Measurements from ENCODE around the gene NINJ2. TPM values are rescaled to one million over a fixed set of nuclear protein-coding genes. Genes with fewer than 3 reads are reported as not detected.

NINJ2 gene
- total RNA-seq, 1 experiment from 2014 or later: 1.8 TPM

DNA sequence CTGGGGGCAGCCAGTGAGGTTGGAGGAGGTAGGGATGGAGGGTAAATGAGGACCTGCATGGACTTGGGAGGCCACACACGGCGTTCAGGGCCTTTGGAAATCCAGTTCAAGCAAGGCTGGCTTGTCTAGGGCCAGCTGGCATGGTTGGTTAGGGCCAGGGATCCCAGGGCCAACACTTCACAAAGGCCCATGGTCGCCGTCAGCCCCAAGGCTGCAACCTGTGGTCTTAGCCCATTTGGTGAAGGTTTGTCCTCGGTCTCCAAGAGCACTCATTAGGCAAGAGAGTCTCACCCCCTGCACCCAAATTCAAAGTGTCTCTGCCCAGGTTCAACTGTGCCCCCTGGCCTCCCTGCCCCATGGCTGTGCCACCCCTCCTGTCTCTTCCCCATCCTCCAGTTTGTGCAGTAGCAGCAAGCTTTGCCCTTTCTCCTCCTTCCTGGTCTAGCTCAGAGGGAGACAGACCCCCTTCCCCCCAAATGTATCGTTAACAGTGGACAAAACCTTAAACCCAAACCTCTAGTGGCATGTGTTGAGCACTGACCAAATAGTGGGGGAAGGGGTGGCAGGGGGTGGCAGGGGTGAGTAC is 94.1 kb downstream of the NINJ2 start:
- peak overlapping the region; percentile 80; the same call in 1 of the 2 replicates for H3K4me3 ChIP-seq (ENCODE audit: low read length)

GRCh38 chr12:568486-568885 is 94.8 kb downstream of the NINJ2 start:
- H3K79me2 ChIP-seq (ENCODE audit: low read length): no peaks in the 10 kb centered on the region
- no peak for DNase-seq
- H3K9me2 ChIP-seq (replicated peaks; ENCODE audit: insufficient read depth, low read length): no peaks in the 10 kb centered on the region
- H3K9me3 ChIP-seq (ENCODE audit: low read length): no peaks in the 10 kb centered on the region
- no peak overlapping the region for H3K4me3 ChIP-seq (ENCODE audit: low read length)
- no peak overlapping the region for H3K4me2 ChIP-seq (ENCODE audit: low read depth, low read length, poor library complexity, severe bottlenecking)
- H3K27ac ChIP-seq (ENCODE audit: low read length): no peak overlapping the region
- no peaks in the 10 kb centered on the region for H4K20me1 ChIP-seq (ENCODE audit: insufficient read depth, low read depth, low read length)
- H3K9ac ChIP-seq (ENCODE audit: low read length): peak overlapping the region; percentile 31; the same call in 1 of the 2 replicates
- H3K4me1 ChIP-seq (ENCODE audit: low read length): peaks cover 16% of the 10 kb centered on the region
- H3K27me3 ChIP-seq (ENCODE audit: low read length): no peaks in the 10 kb centered on the region
- H2AFZ ChIP-seq (ENCODE audit: low read length): no peak overlapping the region
- no peaks in the 10 kb centered on the region for H3K36me3 ChIP-seq (ENCODE audit: insufficient read depth, low read length)

More for the DNA sequence above, 94.1 kb downstream of the NINJ2 start:
- no peaks in the 10 kb centered on the region for H3K79me2 ChIP-seq (ENCODE audit: low read length)
- no peaks in the 10 kb centered on the region for H3K9me3 ChIP-seq (ENCODE audit: low read length)
- peaks cover 16% of the 10 kb centered on the region for H3K4me1 ChIP-seq (ENCODE audit: low read length)
- H3K27me3 ChIP-seq (ENCODE audit: low read length): no peaks in the 10 kb centered on the region
- no peaks in the 10 kb centered on the region for H3K9me2 ChIP-seq (replicated peaks; ENCODE audit: insufficient read depth, low read length)
- no peaks in the 10 kb centered on the region for H3K36me3 ChIP-seq (ENCODE audit: insufficient read depth, low read length)
- H3K4me2 ChIP-seq (ENCODE audit: low read depth, low read length, poor library complexity, severe bottlenecking): peak overlapping the region; percentile 93
- peak overlapping the region; percentile 80; the same call in 1 of the 2 replicates for H2AFZ ChIP-seq (ENCODE audit: low read length)
- no peak for DNase-seq
- H4K20me1 ChIP-seq (ENCODE audit: insufficient read depth, low read depth, low read length): no peaks in the 10 kb centered on the region
- 0 out of 2 replicates have a peak overlapping the region, but pooled peaks have one; percentile 67 for H3K9ac ChIP-seq (ENCODE audit: low read length)
- no peak overlapping the region for H3K27ac ChIP-seq (ENCODE audit: low read length)

- no peaks in the 10 kb centered on the region for H3K36me3 ChIP-seq (ENCODE audit: insufficient read depth, low read length)
- H2AFZ ChIP-seq (ENCODE audit: low read length): no peak overlapping the region
- no peak overlapping the region for H3K4me2 ChIP-seq (ENCODE audit: low read depth, low read length, poor library complexity, severe bottlenecking)
- H3K9me2 ChIP-seq (replicated peaks; ENCODE audit: insufficient read depth, low read length): no peaks in the 10 kb centered on the region
- no peak overlapping the region for H3K4me3 ChIP-seq (ENCODE audit: low read length)
- no peak overlapping the region for H3K27ac ChIP-seq (ENCODE audit: low read length)
- H3K27me3 ChIP-seq (ENCODE audit: low read length): no peaks in the 10 kb centered on the region
- no peaks in the 10 kb centered on the region for H3K9me3 ChIP-seq (ENCODE audit: low read length)
- H3K9ac ChIP-seq (ENCODE audit: low read length): no peak overlapping the region
- H3K79me2 ChIP-seq (ENCODE audit: low read length): no peaks in the 10 kb centered on the region
- H4K20me1 ChIP-seq (ENCODE audit: insufficient read depth, low read depth, low read length): no peaks in the 10 kb centered on the region
- peaks cover 21% of the 10 kb centered on the region for H3K4me1 ChIP-seq (ENCODE audit: low read length)
- no peak for DNase-seq
Observed at GRCh38 chr12:565589-566105, 97.6 kb downstream of the NINJ2 start.

DNA sequence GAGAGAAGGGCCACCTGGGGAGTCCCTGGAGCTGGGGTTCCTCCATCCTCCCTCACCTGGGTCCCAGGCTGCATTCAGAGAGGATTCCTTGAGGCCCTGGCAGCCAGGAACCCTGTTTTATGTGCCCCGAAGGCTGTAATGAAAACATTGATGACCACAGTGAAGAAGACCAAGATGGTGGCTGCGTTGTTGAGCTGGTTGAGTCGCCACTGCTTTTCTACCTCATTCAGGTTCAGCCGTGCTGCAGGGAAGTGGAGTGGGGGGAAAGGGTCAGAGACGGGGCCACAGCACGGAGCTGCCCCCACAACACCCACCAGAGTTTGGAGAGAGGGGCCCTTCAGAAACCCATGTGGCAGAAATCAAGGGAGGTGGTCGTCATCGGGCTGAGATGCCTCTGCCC is 98.1 kb downstream of the NINJ2 start:
- no peak overlapping the region for H2AFZ ChIP-seq (ENCODE audit: low read length)
- no peaks in the 10 kb centered on the region for H3K79me2 ChIP-seq (ENCODE audit: low read length)
- H4K20me1 ChIP-seq (ENCODE audit: insufficient read depth, low read depth, low read length): no peaks in the 10 kb centered on the region
- no peak overlapping the region for H3K4me3 ChIP-seq (ENCODE audit: low read length)
- H3K9me2 ChIP-seq (replicated peaks; ENCODE audit: insufficient read depth, low read length): no peaks in the 10 kb centered on the region
- no peaks in the 10 kb centered on the region for H3K36me3 ChIP-seq (ENCODE audit: insufficient read depth, low read length)
- H3K4me1 ChIP-seq (ENCODE audit: low read length): peaks cover 22% of the 10 kb centered on the region
- H3K27me3 ChIP-seq (ENCODE audit: low read length): no peaks in the 10 kb centered on the region
- H3K9me3 ChIP-seq (ENCODE audit: low read length): no peaks in the 10 kb centered on the region
- no peak for DNase-seq
- H3K27ac ChIP-seq (ENCODE audit: low read length): no peak overlapping the region
- H3K9ac ChIP-seq (ENCODE audit: low read length): no peak overlapping the region
- H3K4me2 ChIP-seq (ENCODE audit: low read depth, low read length, poor library complexity, severe bottlenecking): no peak overlapping the region

DNA sequence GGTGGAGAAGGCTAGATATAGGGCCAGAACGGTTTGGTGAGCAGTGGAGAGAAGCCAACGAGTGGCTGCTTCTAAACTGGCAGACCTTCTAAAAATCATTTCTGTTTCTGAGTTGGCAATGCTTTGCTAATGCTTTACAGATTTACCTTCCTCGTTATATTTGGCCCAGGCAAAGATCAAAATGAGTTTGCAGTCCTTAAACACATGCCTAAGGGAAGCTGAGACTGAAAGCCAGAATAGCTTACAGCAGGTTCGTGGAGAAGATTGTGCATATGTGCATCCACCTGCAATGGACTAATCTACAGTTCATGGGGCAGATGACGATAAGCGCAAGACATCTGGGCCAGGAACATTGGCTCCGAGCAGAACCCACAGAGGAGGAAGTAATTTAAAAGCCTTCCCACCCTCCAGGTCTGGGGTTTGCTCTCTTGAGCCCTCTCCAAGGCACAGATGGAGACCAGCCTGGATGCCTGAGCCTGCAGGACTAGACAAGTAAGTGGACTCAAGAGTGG is 99.4 kb downstream of the NINJ2 start:
- DNase-seq: no peak
- Histone ChIP-seq H3K27ac (ENCODE audit: low read length) (no peak overlapping the region), H3K4me3 (ENCODE audit: low read length) (no peak overlapping the region), H3K9me2 (replicated peaks; ENCODE audit: insufficient read depth, low read length) (no peaks in the 10 kb centered on the region), H3K9ac (ENCODE audit: low read length) (no peak overlapping the region), H4K20me1 (ENCODE audit: insufficient read depth, low read depth, low read length) (no peaks in the 10 kb centered on the region), H3K9me3 (ENCODE audit: low read length) (no peaks in the 10 kb centered on the region), H3K4me1 (ENCODE audit: low read length) (peaks cover 14% of the 10 kb centered on the region), H2AFZ (ENCODE audit: low read length) (no peak overlapping the region), H3K27me3 (ENCODE audit: low read length) (no peaks in the 10 kb centered on the region), H3K79me2 (ENCODE audit: low read length) (no peaks in the 10 kb centered on the region), H3K36me3 (ENCODE audit: insufficient read depth, low read length) (no peaks in the 10 kb centered on the region), H3K4me2 (ENCODE audit: low read depth, low read length, poor library complexity, severe bottlenecking) (no peak overlapping the region)

DNA sequence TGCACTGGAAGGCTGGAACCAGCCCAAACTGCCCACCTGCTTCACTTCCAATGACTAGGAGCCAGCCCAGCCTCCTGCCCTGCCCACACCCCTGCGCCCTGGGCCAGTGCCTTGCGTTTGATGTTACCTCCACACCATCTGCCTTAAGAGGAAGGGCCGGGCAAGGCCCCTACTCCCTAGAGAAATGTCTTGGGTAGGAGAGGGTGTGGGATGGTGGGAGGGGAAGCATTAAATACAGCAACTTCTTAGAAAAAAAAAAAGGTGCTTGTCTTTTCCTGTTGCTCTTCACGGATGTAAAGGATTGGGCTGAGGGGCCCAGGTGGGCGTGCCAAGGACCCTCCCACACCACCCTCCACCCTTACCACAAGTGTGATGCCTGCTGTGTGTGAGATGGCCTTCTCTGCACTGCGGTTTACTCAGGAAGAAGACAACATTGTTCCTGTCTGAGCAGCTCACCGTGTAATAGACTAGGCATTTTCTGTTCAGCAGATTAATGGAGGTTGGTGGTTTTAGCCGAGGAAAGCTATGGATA is 99.9 kb downstream of the NINJ2 start:
- no peaks in the 10 kb centered on the region for H3K79me2 ChIP-seq (ENCODE audit: low read length)
- H3K36me3 ChIP-seq (ENCODE audit: insufficient read depth, low read length): no peaks in the 10 kb centered on the region
- H3K9me3 ChIP-seq (ENCODE audit: low read length): no peaks in the 10 kb centered on the region
- H3K27ac ChIP-seq (ENCODE audit: low read length): no peak overlapping the region
- H2AFZ ChIP-seq (ENCODE audit: low read length): no peak overlapping the region
- no peaks in the 10 kb centered on the region for H4K20me1 ChIP-seq (ENCODE audit: insufficient read depth, low read depth, low read length)
- no peak for DNase-seq
- H3K4me3 ChIP-seq (ENCODE audit: low read length): no peak overlapping the region
- H3K4me2 ChIP-seq (ENCODE audit: low read depth, low read length, poor library complexity, severe bottlenecking): no peak overlapping the region
- H3K9me2 ChIP-seq (replicated peaks; ENCODE audit: insufficient read depth, low read length): no peaks in the 10 kb centered on the region
- peaks cover 11% of the 10 kb centered on the region for H3K4me1 ChIP-seq (ENCODE audit: low read length)
- no peaks in the 10 kb centered on the region for H3K27me3 ChIP-seq (ENCODE audit: low read length)
- no peak overlapping the region for H3K9ac ChIP-seq (ENCODE audit: low read length)

DNA sequence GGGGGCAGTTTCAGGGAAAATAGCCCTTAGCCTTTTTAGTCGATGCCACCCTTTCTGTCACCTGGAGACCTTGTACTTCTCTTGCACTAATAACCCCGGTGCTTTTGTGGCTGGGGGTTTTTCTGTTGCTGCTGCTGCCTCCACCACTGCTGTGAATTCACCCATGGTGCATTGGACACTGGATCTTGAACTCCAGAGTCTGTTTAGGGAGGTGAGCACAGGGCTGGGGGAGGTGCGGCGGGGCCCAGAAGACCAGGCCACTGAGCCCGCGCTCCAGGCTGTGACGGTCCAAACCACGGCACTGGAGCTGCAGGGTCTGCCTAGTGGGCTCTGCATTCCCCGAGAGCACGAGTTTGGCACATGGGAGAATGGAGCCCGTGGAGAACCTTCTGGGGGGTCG is 100.6 kb downstream of the NINJ2 start:
- H3K9ac ChIP-seq (ENCODE audit: low read length): no peak overlapping the region
- no peaks in the 10 kb centered on the region for H3K27me3 ChIP-seq (ENCODE audit: low read length)

DNA sequence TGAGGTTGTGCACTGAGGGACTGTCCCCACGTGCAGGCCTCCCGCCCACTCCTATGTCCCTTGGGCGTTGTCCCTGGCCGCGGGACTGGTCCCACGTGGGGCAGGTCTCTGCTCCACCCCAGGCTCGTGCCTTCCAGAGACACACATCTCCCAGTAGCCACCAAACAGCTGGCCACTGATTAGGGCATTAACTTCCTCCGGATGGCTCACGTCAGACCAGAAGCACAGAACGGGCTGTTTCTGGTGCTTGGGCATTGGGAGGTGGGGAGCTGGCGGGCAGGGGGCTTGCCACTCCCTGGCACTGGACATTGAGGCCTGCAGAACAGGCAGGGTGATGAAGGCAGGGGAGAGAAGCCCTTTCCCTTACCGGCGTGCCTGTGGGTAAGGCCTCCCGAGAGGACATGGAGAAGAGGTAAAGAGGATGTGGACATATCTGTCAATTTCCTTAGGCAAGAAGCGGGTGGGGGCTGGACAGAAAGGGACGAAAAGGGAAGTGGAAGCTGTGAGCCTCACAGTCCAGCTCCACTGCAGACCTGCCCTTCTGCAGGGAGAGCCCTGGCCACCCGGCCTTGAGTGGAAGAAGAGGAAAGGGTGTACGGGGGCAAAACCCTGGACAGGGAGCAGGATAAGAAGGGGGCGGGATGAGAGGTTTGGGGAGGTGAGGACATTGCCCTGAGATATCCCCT is 101.2 kb downstream of the NINJ2 start:
- Histone ChIP-seq H3K9ac (ENCODE audit: low read length) (no peak overlapping the region), H3K4me3 (ENCODE audit: low read length) (no peak overlapping the region), H2AFZ (ENCODE audit: low read length) (no peak overlapping the region), H4K20me1 (ENCODE audit: insufficient read depth, low read depth, low read length) (no peaks in the 10 kb centered on the region), H3K4me1 (ENCODE audit: low read length) (peaks cover 9% of the 10 kb centered on the region), H3K9me2 (replicated peaks; ENCODE audit: insufficient read depth, low read length) (no peaks in the 10 kb centered on the region), H3K9me3 (ENCODE audit: low read length) (no peaks in the 10 kb centered on the region), H3K27me3 (ENCODE audit: low read length) (no peaks in the 10 kb centered on the region), H3K27ac (ENCODE audit: low read length) (no peak overlapping the region), H3K79me2 (ENCODE audit: low read length) (no peaks in the 10 kb centered on the region), H3K36me3 (ENCODE audit: insufficient read depth, low read length) (no peaks in the 10 kb centered on the region), H3K4me2 (ENCODE audit: low read depth, low read length, poor library complexity, severe bottlenecking) (no peak overlapping the region)
- DNase-seq: no peak

More for the DNA sequence above, 100.6 kb downstream of the NINJ2 start:
- H4K20me1 ChIP-seq (ENCODE audit: insufficient read depth, low read depth, low read length): no peaks in the 10 kb centered on the region
- no peak for DNase-seq
- H3K36me3 ChIP-seq (ENCODE audit: insufficient read depth, low read length): no peaks in the 10 kb centered on the region
- H3K4me2 ChIP-seq (ENCODE audit: low read depth, low read length, poor library complexity, severe bottlenecking): no peak overlapping the region
- no peaks in the 10 kb centered on the region for H3K9me2 ChIP-seq (replicated peaks; ENCODE audit: insufficient read depth, low read length)
- no peak overlapping the region for H2AFZ ChIP-seq (ENCODE audit: low read length)
- H3K4me3 ChIP-seq (ENCODE audit: low read length): no peak overlapping the region
- H3K9me3 ChIP-seq (ENCODE audit: low read length): no peaks in the 10 kb centered on the region
- H3K27ac ChIP-seq (ENCODE audit: low read length): no peak overlapping the region
- no peaks in the 10 kb centered on the region for H3K79me2 ChIP-seq (ENCODE audit: low read length)
- H3K4me1 ChIP-seq (ENCODE audit: low read length): peaks cover 9% of the 10 kb centered on the region
